ENCODE data around the gene RBPJ. TPM values are rescaled to one million over a fixed set of nuclear protein-coding genes. Genes with fewer than 3 reads are reported as not detected.
"Not testable (repeated sequence)": the region's sequence is repeated elsewhere in the genome, so short reads cannot be mapped to it uniquely, and the experiment has no call there.

RBPJ gene
- total RNA-seq, 1 donor from 2014 or later, result 128 TPM

DNA sequence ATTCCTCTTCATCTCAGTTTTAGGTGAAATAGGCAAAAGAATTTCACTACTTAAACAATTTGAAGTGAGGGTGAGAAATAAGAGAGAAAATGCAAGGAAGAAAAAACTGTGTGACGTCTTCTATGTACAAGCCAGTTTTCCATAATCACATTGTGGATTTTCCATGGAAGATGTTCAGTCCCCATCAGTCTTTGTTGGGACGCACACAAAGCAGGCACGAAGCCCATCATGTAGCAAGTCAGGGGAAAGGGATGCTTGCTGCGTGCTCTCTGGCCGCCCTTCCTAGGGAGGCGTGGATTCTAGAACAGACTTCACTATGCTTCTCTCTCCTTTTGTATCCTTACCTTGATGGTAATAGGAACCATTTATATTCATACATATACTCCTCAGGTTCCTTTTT, 54.7 kb downstream of the RBPJ start:
- DNase-seq, result no peak

DNA sequence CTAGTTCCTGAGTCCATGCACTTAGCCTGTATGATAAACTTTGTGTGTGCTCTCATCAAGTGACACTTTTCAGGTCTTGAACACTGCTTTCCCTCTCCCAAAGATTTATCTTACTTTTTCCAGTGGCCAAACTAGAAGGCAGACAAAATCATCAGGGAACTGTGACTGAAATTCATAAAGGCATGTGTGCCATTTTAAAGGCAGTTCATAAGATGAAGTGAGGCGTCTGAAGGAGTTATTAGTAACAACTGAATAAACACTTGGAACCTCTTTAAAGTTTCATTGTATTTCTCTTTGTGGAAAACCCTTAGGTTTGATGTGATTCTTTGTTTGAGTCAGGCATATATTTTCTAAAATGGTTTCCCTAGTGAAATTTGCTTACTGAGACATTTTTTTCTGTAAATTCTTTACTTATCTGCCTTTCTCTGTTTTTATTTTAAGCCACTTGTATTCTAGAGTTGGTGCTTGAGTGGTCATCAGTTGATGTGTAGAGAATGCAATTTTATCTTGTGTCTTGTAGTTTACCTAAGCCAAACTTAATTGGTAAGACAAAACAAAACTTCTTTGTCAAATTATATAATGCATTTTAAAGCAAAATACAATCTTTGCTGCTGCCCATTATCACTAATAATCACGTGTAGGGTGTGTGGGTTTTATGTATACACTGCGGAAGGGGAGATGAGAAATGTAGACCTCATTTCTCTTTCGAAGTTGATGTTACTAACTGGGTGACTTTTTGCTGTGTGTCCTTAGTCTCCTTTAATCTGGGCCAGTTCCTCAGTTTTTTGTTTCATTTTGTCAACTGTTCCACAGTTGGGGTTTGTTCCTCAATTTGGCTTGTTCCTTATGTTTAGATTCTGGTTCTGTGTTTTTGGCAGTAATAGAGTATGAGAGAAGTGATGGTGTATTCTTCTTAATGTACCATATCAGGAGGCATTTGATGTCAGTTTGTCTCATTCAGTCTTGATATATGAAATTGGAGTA, 56.8 kb downstream of the RBPJ start:
- no peak for DNase-seq

GRCh38 chr4:26379837-26380236, 59.0 kb downstream of the RBPJ start:
- no peak for DNase-seq

- no peak for DNase-seq
Measured at GRCh38 chr4:26380740-26381139, 59.9 kb downstream of the RBPJ start.

GRCh38 chr4:26384380-26385057, 63.7 kb downstream of the RBPJ start:
- DNase-seq, result no peak

GRCh38 chr4:26385690-26386089, 64.9 kb downstream of the RBPJ start:
- DNase-seq, result no peak

- DNase-seq, result no peak
Measured at GRCh38 chr4:26386386-26386785, 65.6 kb downstream of the RBPJ start.

GRCh38 chr4:26388671-26389070, 67.9 kb downstream of the RBPJ start:
- no peak for DNase-seq

DNA sequence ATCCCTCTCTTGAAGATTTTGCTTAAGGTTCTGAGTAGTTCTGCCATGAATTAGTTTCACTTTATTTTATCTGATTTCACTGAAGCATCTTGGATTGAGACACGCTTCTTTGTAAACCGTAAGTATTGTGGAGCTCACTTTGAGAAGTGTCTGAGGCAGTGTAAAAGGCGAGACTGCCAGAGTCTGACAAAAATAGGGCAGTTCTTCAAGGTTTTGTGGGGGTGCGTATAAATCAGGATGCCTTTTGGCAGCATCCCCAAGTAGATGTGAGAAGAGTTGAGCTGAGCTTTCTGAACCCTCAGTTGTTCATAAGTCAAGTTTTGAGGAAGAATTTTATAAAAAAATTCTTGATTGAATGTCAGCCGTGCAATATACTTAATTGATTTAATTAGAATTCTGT, 76.3 kb downstream of the RBPJ start:
- DNase-seq, result no peak

GRCh38 chr4:26400132-26400531, 79.3 kb downstream of the RBPJ start:
- DNase-seq, result no peak

DNA sequence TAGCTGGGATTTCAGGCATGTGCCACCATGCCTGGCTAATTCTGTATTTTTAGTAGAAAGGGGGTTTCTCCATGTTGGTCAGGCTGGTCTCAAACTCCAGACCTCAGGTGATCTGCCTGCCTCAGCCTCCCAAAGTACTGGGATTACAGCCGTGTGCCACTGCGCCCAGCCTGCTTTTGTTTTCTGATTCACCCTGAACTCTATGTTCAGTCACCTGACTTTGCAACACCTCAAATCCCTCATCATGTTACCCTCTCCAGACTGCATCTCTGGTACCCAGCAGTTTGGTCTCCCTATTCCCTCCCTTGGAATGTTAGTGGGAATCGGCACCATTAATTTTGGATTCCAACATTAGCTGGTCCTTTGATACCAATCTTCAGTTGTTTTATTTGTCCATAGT, 81.2 kb downstream of the RBPJ start:
- DNase-seq, result not testable (repeated sequence)

GRCh38 chr4:26402458-26402857, 81.6 kb downstream of the RBPJ start:
- no peak for DNase-seq

GRCh38 chr4:26404743-26405206, 84.0 kb downstream of the RBPJ start:
- no peak for DNase-seq

DNA sequence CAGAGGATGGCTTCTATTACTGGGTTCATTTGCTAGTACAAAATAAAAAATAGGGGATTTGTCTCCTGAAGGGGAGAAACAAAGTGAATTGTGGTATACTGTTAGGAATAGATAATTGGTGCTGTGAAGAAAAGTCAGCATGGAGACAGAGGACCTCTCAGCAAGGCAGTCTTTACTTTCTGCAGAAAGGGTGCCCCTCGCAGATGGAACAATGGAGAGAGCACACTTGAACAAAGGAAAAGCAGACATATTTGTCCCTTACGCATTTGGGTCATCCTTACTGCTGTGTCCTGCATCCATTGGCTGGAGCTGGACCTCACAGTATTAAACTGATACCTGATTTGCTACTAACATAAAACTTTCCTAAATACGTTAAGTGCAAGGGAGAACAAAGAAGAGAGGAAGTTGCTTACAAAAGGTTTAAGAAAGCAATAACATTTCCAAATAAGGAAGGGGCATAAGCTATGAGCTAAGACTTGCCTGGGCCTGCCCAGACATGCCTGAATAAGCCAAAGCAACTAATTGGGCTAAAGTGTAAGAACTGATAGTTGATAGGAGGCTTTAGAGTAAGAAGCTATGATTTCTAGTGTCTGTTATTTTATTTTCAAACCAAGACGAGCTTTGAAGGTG, 85.6 kb downstream of the RBPJ start:
- no peak for DNase-seq

DNA sequence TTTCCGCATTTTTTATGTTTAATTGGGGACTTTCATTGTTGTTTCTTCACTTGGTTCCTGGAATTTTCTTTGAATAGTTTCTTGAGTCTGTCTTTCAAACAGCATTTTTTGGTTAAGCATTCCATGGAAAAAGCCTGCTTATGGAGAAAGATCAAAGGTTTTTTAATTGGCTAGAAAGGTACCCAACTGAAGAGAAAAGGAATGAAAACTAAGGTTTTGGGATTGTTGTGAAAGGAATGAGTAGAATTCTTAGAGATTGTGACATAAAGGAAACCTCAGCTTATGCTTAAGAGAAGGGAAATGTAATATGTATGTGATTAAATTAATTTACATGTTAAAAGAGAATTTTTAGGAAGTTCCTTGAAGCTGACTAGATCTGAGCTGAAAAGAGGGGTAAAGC, 86.7 kb downstream of the RBPJ start:
- DNase-seq, result no peak

DNA sequence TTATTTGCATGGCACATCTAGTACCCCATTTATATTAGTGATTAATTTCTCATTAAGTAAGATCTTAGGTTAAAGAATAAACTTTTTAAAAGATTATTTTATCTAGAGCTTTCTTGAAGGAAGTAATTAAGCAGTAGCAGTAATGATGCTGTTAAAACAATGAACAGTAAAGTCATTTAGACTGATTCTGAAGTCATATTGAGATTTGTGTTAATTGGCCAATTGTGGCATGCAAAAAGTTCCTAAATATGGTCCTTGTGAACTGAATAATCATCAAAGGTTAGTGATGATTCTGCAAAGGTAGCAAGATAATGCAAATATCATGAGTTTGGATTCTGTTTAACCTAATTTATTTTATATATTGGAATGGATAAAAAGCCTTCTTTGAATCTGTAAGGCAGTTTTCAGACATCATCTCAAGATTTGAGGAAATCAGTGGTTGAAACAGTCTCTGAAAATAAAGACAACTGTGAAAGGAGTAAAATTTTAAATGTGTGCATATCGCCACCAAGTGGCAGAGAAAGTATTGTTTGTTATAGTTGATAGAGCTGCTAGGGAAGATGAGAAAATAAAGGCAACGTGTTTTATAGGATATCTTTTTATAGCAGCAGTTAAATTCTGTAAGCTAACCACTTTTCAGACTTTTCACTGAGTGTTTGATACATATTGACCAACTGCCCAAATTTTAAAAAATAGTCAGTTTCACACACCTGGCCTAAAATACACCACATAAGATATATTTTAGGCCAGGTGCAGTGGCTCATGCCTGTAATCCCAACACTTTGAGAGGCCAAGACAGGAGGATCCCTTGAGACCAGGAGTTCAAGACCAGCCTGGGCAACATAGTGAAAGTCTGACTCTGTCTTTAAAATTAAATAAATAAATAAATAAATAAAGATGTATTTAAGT, 89.8 kb downstream of the RBPJ start:
- DNase-seq, result no peak

DNA sequence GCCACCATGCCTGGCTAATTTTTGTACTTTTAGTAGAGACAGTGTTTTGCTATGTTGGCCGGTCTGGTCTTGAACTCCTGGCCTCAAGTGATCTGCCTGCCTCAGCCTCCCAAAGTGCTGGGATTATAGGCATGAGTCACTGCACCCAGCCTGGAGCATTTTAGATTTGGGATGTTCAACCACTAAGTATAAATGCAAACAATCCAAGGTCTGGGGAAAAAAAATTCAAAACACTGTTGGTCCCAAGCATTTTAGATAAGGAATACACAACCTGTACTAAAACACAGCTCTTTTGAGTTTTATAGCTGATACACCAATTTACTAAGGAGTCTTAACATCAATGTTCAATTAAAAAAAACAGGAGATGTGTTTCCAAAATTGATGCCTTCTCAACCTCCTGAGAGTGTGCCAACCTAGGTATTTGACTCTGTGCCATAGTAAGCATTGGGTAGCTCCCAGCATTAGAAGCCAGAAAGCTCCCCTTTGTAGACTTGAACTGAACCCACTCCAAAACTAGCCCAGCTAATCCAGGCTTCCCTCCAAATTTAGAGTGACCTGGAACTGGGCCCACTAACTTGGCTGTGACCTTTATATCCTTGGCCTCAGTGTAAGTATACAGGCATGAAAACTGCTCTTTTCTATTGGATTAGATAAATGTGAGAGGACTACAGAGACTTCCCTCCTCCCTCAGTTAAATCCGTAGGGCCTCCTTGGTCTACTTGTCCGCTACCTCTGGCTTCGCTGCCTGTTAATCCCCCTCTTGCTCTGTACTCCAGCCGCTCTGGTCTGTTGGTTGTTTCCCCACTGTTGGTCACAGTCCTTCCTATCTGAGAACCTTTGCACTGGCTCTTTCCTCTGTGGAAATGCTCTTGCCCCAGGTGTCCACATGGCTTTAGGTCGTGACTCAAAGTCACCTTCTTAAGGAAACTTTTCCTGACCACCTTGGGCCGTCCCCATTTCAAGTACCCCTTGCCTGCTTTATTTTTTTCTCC, 91.9 kb downstream of the RBPJ start:
- no peak for DNase-seq

- no peak for DNase-seq
Measured at GRCh38 chr4:26413582-26413981, 92.8 kb downstream of the RBPJ start.

DNA sequence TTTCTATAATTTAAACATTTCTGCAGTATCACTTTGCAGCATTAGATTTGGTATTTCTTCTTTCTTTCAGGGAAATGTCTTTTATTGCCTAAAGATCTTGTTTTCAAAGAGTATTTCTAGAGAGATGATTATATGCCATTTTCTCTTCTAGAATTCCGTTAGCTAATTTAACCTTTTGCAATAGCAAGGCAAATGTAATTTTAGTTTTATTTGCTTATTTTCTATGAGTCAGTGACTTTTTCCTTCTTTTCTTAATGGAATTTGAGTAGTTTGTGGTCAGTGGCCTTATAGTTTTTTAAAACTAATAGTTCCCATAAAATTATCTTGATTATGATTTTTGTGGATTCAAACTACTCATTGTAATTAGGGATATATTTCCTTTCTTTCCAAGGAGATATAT, 97.3 kb downstream of the RBPJ start:
- no peak for DNase-seq

DNA sequence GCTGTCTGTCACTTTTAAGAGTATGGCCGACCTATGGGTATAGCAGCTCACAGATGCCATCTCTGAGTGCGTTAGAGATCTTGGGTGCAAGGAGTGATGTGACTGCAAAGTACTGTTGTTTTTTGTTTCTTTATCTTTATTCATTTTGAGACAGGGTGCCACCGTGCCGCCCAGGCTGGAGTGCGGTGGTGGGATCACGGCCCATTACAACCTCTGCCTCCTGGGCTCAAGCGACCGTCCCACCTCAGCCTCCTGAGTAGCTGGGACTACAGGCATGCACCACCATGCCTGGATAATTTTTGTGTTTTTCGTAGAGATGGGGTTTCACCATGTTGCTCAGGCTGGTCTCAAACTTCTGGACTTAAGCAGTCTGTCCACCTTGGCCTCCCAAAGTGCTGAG, 98.0 kb downstream of the RBPJ start:
- DNase-seq, result no peak

DNA sequence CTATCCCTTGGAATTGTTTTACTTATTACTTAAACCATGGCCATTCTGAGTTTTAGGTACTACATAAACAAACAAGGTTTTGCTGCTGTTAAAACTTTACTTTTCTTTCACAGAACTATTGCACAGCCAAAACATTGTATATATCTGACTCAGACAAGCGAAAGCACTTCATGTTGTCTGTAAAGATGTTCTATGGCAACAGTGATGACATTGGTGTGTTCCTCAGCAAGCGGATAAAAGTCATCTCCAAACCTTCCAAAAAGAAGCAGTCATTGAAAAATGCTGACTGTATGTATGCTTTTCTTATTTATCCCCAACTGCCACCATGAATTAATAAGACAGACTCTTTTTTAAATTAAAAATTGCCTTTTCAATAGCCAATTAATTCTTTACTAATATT, 99.6 kb downstream of the RBPJ start:
- DNase-seq, result no peak
